ELR (cell line): Measurements from ENCODE around the gene GNS.
A peak's percentile ranks its signal among the peaks of the same experiment; 100 is the strongest.
"Not testable (repeated sequence)": the region's sequence is repeated elsewhere in the genome, so short reads cannot be mapped to it uniquely, and the experiment has no call there.

Source experiments
- DNase-seq: peaks from one replicate; pipeline ENCODE4 v3.0.0-alpha.2; 2015; ENCODE audit warnings: low read depth

The GNS gene

DNA sequence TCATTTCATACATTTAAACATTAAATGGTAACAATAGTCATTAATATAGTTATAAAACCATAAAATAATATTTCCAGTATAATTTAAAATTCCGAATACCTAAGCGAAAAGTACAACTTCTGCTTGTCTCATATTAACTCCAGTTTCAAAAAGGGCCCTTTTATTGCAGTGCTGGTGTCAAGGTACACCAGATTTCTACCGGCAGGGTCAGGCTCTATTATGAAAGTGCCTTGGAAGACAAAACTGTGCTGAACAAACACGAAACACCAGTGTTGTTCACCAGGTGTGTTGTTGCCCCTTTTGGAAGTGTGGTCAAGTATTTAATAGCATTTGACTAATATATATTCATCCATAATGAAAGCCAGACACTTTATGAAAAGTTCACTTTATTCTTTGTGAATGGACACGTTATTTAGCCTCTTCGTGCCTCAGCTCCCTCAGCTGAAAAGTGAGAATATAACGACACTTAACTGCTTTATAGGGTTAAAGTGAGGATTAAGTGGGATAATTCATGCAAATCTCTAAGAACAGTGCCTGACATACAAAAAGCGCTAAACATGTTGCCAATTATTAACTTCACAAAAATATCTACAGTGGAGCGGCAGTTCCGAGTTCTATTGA is 20.3 kb upstream of the GNS start:
- no peak for DNase-seq

DNA sequence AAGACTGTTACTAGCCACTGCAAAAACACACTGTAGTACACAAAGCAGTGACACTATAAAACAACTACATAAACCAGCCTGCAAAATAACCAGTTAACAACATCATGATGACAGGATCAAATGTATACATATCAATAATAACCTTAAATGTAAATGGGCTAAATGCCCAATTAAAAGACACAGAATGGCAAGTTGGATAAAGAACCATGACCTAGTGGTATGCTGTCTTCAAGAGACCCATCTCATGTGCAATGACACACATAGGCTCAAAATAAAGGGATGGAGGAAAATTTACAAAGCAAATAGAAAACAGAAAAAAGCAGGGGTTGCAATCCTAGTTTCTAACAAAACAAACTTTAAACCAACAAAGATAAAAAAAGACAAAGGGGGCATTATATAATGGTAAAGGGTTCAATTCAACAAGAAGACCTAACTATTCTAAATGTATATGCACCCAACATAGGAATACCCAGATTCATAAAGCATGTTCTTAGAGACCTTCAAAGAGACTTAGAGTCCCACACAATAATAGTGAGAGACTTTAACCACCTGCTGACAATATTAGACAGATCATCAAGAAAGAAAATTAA is 16.0 kb upstream of the GNS start:
- not testable (repeated sequence) for DNase-seq

DNA sequence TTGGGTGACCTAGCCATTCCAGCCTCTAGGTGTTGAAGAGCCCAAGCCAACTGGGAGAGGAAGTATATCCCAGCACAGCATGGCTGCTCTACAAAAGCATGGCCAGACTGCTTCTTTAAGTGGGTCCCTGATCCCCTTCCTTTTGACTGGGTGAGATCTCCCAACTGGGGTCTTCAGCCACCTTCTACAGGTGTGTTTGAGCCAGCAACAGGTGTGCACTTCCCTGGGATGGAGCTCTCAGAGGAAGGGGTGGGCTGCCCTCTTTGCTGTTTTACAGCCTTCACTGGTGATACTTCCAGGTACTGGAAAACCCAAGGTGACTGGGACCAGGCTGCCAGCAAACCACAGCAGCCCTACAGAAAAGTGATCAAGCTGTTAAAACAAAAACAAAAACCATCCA is 14.2 kb upstream of the GNS start:
- DNase-seq: no peak

DNA sequence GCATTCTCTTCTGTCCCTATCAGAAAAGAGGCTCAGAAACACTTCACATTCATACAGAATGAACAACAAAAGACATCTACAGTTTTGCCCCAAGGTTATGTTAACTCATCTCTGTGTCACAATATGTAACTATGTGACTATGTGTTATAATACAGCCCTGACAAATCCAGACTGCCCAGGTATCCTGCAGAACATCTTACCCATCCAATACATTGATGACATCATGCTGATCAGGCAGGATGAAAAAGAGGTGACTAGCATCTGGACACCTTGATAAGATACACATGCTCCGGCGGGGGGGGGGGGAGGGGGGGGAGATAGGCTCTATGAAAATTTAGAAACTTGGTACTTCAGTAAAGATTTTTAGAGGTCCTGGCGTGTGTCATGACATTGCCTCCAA is 8.3 kb upstream of the GNS start:
- peak; percentile 43 for DNase-seq

DNA sequence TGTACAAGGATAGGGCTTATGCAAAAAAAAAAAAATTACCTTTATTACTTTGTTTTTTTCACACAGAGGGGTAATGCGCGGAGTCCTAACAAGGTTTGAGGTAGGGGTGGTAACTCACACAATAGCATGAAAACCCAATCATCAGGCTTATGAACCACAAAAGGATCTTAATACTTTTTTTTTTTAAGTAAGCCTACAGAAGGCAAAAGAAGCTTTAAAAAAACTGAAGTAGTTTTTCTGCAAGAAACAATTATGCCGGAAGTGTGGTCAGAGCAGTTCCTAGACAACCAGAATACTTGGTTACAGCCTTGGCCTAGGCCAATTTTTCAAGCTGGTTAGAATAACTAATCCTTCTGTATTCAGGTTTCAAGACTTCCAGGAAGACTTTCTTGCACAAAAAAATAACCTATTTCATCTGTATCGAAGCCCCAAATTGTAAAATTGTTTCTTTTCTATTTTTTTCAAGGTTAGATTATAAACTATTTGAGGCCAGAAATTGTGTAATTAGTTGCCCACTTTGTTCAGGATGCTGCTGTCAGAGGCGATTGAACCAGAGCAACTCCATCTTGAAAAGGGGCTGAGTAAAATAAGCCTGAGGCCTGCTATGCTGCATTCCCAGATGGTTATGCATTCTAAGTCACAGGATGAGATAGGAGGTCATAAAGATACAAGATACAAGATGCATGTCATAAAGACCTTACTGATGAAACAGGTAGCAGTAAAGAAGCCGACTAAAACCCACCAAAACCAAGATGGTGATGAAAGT is 1.8 kb upstream of the GNS start:
- no peak for DNase-seq

DNA sequence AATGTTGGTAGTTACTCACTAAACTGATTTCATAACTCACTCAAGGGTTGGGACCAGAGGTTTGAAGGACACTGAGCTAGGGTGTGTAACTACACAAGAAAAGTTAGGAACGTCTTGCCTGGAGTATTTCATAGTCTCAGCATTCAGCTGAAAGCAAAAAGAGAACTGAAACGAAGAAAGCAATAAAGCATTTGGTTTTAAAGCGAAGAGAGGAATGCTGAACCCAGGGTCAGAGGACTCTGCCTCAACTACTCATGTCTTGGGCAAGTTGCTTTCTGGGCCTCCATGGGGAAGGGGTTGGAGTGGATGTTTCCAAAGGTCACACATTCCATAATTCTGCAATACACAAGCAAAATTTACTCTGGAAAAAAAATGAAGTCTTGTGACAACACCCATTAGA is 1.4 kb downstream of the GNS start:
- no peak for DNase-seq

DNA sequence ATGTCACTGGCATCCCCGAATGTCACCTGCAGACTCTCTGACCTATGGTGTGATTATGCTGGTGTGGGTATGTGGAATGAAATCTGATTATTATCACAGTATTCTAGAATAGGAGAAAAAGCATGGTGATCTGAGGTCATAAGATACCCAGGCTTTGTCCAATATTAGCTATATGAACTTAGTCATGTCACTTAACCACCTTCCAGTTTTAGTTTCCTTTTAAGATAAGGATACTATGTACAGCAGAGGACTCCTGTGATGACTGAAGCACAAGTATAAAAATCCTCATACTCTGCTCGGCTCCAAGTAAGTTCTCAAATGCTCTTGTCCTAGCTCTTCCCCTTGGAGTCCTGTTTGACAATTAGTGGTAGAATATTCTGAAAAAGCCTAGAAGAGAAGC is 2.8 kb downstream of the GNS start:
- DNase-seq: no peak

DNA sequence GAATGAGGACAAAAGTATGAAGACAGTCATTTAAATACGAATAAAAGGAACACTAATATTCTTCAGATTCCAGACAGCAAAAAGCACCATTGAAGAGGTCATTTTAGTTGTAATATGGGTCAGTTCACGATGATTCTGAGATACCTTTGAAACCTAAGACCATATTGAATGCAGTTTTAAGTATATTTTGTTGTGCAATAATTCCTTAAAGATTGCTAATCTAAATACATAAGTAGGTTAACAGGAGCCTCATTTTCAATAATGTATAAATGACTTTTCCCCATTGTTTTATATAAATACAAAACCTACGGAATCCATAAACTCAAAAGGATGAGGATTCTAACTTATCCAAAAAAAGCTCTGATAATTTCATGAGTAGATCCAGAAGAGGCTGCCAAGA is 5.8 kb downstream of the GNS start:
- no peak for DNase-seq

DNA sequence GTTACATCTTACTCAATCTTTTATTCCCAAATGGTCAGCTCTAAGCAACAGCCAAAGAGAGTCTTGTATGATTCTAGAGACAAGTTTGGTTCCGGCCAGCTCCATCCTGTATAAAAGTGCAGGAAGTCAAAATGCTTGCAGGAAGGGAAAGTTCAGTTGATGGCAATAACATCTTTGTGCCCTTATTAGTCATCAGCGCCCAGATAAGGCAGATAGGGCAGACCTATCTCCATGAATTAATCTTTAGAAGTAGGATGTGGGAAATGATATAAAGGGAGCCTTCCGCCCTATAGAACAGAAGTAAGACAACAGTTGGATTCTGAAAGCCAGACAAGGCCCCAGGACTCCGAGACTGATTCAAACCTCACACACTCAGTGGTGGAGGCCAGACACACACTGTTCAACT is 6.4 kb downstream of the GNS start:
- DNase-seq: no peak

DNA sequence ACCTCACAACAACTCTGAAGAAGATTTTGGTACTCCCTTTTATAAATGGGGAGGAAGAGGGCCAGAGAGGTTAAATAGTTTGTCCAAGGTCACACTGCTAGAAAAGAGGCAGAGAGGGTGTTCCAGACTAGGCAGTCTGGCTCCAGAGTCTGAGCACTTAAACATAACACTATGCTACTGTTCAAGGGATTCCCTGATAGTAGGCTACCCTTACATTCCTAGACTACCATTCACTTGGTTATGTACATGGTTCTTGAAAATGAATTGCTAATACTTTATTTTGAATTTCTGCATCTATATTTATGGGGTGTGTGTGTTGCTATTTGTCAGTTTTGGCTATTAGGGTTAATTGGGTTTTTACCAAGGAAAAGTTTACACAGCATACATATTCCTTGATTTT is 7.2 kb downstream of the GNS start:
- DNase-seq: no peak

DNA sequence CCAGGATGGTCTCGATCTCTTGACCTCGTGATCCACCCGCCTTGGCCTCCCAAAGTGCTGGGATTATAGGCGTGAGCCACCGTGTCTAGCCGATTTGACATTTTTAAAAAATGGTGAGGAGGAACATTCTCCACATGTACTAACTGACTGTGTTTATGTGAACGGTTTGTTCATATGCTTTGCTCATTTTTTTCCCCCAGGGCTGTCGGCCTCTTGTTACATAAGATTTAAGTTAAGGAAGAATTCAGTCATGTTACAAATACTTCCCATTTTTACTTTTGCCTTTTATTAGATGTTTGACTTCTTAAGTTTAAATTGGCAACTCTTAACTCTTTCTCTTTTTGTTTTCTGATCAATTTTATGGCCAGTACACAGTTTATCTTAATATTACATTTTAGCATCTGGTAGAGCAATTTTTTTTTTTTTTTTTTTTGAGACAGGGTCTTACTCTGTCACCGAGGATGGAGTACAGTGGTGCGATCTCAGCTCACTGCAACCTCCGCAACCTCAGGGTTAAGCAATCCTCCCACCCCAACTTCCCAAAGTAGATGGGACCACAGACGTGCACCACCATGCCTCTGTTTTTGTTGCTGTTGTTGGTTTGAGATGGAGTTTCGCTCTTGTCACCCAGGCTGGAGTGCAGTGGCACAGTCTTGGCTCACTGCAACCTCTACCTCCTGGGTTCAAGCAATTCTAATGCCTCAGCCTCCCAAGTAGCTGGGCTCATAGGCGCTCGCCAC is 9.6 kb downstream of the GNS start:
- DNase-seq: no peak

DNA sequence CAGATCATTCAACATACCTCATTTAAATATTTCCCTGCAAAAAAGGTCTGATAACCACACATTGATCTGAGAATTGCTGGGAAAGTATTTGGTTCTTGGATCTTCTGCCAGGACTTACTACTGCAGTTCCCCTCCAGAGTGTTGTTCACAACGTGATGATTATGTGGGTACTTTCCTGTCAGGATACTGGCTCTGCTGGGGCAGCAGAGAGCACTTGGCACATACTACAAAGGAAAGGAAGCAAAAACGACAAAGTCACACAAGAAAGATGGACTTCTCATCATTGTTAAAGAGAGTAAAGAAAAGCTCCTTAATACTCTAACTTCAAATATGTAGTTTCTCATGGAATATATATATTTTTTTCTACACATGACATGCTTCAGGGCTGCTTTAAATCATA is 11.5 kb downstream of the GNS start:
- DNase-seq: peak; percentile 27

DNA sequence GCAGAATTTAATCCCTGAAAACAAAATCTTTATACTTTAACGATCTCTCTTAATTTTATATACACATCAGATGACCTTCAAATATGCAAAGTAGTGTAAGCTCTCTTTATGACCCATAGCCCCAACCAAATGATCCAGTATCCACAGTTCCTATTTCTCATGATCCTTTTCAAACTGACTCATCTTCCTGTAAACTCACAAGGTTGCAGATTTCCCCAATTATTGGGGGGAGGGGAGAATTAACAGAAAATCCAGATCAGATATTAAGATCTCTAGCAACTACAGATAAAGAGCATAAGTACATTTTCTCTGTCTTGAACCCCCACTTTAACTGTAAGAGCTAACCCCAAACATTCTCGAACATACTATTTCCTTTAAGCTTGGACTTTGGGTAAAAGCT is 12.5 kb downstream of the GNS start:
- DNase-seq: peak; percentile 78

DNA sequence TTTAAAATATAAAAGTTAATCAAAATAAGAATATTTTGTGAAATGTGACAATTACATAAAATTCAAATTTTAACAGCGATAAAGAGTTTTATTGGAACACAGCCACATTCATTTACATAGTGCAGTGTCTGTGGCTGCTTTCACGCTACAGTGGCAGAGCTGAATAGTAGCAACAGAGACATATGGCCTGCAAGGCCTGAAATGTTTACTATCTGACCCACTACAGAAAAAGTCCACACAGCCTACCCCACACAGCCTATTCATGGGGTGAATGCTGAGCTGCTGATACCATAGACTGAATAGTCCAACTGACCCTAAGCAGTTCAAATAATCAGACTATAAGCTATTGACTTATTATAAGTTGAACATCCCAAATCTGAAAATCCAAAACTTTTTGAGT is 13.2 kb downstream of the GNS start:
- DNase-seq: no peak

DNA sequence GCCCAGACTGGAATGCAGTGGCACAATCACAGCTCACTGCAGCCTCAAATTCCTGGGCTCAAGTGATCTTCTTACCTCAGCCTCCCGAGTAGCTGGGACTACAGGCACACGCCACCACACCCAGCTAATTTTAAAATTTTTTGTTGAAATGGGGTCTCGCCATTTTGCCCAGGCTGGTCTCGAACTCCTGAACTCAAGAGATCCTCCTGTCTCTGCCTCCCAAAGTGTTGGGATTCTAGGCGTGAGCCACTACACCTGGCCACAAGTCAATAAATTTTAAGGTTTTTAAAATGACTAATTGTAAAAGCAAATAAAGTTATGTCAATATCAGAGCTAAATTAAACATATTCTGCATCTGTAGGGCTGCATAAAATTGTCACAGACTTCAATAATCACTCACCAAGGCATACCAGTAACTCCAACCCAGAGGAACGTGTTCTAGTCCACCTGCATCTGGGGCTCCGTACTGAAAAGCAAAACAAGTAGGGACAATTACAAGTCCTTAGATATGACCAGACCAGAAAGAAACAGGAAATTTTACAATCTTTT is 13.9 kb downstream of the GNS start:
- no peak for DNase-seq

DNA sequence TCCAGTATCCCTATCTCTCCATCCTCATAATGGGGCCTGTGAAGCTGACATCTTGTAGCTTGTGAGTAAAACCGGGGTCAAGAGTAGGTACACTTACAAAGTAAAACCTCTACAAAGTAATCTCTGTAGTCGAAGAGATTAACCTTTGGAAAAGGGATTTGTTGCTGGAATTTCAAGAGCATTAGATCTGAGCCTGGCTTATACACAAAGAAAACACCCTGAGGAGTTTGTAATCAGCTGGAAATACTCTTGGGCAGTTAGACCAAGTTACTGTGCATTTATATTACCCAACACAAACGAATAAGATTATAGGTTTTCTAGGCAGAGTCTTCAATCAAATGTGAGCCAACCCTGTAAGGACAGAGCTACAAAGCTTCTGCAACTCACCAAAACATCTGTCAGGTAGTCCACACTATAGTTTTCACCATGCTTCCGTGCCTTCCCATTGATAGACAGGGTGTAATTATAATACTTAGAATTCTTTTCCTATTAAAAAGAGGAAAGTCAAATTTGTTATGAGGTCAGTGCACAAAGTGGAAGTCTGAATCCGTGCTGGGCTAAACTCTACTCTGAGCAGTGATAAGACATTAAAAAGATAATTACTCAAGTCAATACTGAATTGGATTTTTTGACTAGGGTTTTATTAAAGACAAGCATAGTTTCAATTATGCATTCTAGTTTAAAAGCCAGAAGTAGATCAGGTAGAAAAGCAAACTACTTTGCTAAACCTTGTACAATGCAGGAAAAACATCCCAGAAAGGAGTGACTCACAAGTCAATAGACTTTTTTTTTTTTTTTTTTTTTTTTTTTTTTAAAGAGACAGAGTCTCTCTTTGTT is 14.6 kb downstream of the GNS start:
- peak; percentile 65 for DNase-seq

DNA sequence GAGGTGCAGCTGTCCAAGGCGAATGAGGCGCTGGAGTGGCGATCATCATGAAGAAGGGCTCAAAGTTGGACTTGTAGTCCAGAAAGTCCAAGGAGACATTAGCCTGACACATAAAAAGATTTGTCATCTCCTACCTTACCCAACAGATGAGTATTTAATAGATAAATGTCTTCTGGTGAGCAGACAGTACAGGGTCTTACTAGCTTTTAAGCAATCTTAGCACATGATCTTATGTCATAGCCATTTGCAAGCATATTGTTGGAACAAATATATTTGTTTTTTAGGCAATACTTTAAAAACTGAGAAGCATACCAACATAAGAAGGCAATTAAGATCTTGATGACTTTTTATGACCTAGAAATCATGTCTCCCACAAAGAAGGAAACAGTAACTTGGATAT is 16.0 kb downstream of the GNS start:
- no peak for DNase-seq

DNA sequence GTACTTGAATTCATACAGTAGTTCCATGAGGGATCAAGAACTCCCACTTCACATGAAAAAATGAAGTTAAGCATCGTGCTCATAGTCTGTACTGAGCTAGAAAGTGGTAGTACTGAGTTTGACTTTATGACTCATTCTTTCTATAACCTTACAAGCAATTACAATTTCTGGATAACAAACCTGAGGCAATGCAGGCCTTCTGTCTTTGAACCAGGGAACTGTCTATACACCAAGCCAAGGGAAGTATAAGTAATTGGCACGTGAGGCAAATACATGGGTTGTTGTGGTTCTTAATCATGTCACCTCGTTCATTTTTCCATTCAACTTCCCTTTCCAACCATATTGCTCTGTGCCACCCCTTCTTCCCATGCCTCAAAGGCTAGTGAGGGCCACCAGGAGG is 16.8 kb downstream of the GNS start:
- DNase-seq: no peak

DNA sequence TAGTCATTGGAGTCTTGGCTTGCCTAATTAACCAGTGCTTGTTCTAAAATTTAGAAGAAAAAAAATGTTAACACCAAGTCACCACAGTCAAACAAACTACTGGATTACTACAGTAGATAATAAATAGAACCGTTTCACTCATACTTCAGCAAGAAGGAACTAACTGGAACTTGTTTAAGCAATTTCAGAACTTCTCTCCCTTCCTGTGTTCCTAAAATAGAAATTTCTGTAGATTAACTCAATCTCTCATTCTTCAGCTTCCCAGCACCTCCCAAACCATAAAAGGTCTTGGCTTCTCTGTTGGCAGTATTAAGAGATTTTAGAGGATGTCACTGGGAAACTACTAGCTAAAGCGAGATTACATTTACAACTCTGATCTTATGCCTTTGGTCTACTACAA is 18.6 kb downstream of the GNS start:
- DNase-seq: no peak

DNA sequence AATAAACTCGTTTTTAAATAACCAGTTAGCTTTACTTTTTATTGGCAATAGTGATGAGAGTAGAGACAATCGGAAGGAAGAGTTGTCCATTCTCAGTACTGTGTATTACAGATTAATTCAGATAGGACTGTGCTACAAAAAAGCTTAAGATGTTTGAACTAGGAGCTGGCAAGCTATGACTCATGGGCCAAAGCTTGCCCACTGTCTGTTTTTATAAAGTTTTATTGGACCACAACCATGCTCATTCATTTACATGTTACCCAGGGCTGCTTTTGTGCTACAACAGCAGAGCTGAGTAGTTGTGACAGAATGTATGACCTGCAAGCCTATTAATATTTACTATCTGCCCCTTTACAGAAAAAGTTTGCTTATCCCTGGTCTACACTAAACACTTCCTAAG is 19.4 kb downstream of the GNS start:
- DNase-seq: peak; percentile 73

DNA sequence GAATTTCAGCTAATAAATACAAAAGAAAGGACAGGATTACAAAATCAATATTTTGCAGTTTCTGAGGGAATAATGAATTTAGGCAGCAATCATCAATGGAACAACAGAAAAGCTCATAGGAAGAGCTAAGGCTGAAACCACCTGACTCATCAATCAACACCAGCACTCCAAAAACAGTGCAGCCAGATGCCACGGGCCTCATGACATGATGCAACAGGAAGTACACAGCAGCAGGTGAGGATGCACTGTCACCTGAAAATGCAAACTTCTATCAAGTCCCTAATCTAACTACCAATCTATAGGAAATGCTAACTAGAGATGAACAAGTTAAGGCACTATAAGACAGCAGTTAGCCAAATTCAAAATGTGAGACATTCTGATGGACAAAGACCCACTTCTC is 21.7 kb downstream of the GNS start:
- no peak for DNase-seq

DNA sequence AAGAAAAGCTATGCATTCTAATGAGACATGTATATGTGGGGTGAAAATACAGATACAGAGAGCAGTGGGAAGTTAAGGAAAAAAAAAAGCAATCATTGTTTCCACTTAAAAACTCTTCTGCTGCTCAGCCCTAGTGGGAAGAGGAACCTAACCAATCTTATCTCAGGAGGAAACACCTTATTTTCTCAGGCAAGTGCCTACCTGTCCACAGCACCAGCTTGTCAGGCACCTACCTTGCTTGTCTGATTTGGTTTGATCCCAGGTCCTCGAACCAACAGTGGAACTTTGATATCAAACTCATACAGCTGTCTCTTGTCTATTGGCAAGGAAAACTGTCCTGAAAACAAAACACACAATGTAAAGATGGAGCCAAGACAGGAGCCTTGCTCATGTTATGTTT is 22.4 kb downstream of the GNS start:
- DNase-seq: no peak
